ENCODE data around the gene NEU1.

DNA sequence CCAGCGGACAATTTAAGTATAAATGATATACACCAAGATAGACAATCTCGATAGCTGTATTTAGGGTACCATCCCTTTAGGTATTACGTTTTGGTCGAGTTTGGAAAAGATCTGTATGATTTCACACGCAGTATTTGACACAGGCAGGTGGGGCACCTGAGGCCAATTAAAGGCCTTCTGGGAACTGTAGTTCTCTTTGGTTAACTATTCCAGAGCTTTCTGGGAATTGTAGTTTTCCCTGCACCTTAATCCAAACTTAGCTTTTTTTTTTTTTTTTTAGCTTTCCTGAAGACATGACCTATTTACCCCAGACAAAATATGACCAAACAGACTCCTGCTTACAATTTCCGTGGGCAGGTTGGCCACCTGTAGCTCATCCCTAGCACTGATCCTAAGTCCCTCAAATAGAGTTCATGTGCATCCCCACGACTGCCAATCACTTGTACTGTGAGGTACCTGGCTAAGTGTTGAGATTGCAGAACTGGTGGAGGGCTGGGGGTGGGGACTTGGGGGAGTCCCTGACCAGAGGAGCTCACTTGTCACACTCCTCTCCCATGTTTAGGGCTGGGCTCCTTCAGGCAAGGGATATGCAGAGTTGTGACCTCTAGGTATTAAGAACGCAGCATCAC, 35.9 kb upstream of the NEU1 start:
- TF ChIP-seq POLR2A (IDR thresholded peaks at IDR 0.05; ENCODE audit: low read length) (no peak), TP53 (CRISPR knock-in tag; IDR thresholded peaks at IDR 0.05) (no peak), RFX5 (IDR thresholded peaks at IDR 0.05) (no peak), BHLHE40 (IDR thresholded peaks at IDR 0.05; ENCODE audit: low read depth, low read length) (no peak), JUN (IDR thresholded peaks at IDR 0.05) (no peak)
- TF ChIP-seq, protein P1, sequence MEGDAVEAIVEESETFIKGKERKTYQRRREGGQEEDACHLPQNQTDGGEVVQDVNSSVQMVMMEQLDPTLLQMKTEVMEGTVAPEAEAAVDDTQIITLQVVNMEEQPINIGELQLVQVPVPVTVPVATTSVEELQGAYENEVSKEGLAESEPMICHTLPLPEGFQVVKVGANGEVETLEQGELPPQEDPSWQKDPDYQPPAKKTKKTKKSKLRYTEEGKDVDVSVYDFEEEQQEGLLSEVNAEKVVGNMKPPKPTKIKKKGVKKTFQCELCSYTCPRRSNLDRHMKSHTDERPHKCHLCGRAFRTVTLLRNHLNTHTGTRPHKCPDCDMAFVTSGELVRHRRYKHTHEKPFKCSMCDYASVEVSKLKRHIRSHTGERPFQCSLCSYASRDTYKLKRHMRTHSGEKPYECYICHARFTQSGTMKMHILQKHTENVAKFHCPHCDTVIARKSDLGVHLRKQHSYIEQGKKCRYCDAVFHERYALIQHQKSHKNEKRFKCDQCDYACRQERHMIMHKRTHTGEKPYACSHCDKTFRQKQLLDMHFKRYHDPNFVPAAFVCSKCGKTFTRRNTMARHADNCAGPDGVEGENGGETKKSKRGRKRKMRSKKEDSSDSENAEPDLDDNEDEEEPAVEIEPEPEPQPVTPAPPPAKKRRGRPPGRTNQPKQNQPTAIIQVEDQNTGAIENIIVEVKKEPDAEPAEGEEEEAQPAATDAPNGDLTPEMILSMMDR (IDR thresholded peaks at IDR 0.05), result no peak
- TF ChIP-seq, protein P2, sequence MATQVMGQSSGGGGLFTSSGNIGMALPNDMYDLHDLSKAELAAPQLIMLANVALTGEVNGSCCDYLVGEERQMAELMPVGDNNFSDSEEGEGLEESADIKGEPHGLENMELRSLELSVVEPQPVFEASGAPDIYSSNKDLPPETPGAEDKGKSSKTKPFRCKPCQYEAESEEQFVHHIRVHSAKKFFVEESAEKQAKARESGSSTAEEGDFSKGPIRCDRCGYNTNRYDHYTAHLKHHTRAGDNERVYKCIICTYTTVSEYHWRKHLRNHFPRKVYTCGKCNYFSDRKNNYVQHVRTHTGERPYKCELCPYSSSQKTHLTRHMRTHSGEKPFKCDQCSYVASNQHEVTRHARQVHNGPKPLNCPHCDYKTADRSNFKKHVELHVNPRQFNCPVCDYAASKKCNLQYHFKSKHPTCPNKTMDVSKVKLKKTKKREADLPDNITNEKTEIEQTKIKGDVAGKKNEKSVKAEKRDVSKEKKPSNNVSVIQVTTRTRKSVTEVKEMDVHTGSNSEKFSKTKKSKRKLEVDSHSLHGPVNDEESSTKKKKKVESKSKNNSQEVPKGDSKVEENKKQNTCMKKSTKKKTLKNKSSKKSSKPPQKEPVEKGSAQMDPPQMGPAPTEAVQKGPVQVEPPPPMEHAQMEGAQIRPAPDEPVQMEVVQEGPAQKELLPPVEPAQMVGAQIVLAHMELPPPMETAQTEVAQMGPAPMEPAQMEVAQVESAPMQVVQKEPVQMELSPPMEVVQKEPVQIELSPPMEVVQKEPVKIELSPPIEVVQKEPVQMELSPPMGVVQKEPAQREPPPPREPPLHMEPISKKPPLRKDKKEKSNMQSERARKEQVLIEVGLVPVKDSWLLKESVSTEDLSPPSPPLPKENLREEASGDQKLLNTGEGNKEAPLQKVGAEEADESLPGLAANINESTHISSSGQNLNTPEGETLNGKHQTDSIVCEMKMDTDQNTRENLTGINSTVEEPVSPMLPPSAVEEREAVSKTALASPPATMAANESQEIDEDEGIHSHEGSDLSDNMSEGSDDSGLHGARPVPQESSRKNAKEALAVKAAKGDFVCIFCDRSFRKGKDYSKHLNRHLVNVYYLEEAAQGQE (IDR thresholded peaks at IDR 0.05), result no peak

Measured in A549 (cell line).